ENCODE data around the gene COL13A1.

Gene COL13A1

GRCh38 chr10:69888882-69889584 is 87.3 kb downstream of the COL13A1 start:
- no peak for DNase-seq (ENCODE audit: low spot score)

- no peak for DNase-seq (ENCODE audit: low spot score)
Measured at GRCh38 chr10:69890065-69890847, 88.5 kb downstream of the COL13A1 start.

GRCh38 chr10:69891057-69891617 is 89.4 kb downstream of the COL13A1 start:
- no peak for DNase-seq (ENCODE audit: low spot score)

- DNase-seq (ENCODE audit: low spot score), result no peak
Measured at GRCh38 chr10:69892406-69892805, 90.7 kb downstream of the COL13A1 start.

- DNase-seq (ENCODE audit: low spot score), result no peak
Measured at GRCh38 chr10:69892816-69893215, 91.1 kb downstream of the COL13A1 start.

GRCh38 chr10:69893271-69893900 is 91.7 kb downstream of the COL13A1 start:
- DNase-seq (ENCODE audit: low spot score), result no peak

GRCh38 chr10:69894156-69894555 is 92.5 kb downstream of the COL13A1 start:
- DNase-seq (ENCODE audit: low spot score), result no peak

GRCh38 chr10:69895759-69896158 is 94.1 kb downstream of the COL13A1 start:
- DNase-seq (ENCODE audit: low spot score), result no peak

- no peak for DNase-seq (ENCODE audit: low spot score)
Measured at GRCh38 chr10:69896606-69897231, 95.0 kb downstream of the COL13A1 start.

- DNase-seq (ENCODE audit: low spot score), result no peak
Measured at GRCh38 chr10:69897432-69897831, 95.7 kb downstream of the COL13A1 start.

GRCh38 chr10:69897999-69898398 is 96.3 kb downstream of the COL13A1 start:
- DNase-seq (ENCODE audit: low spot score), result no peak

GRCh38 chr10:69898524-69898923 is 96.8 kb downstream of the COL13A1 start:
- DNase-seq (ENCODE audit: low spot score), result no peak

- no peak for DNase-seq (ENCODE audit: low spot score)
Measured at GRCh38 chr10:69898941-69899340, 97.2 kb downstream of the COL13A1 start.

GRCh38 chr10:69899727-69900595 is 98.3 kb downstream of the COL13A1 start:
- DNase-seq (ENCODE audit: low spot score), result no peak

- DNase-seq (ENCODE audit: low spot score), result no peak
Measured at GRCh38 chr10:69901022-69901421, 99.3 kb downstream of the COL13A1 start.

- peak; percentile 82 for DNase-seq (ENCODE audit: low spot score)
Measured at GRCh38 chr10:69901628-69902505, 100.2 kb downstream of the COL13A1 start.

- no peak for DNase-seq (ENCODE audit: low spot score)
Measured at GRCh38 chr10:69902835-69903535, 101.3 kb downstream of the COL13A1 start.

GRCh38 chr10:69904533-69904932 is 102.8 kb downstream of the COL13A1 start:
- DNase-seq (ENCODE audit: low spot score), result no peak

GRCh38 chr10:69906425-69906824 is 104.7 kb downstream of the COL13A1 start:
- no peak for DNase-seq (ENCODE audit: low spot score)

- no peak for DNase-seq (ENCODE audit: low spot score)
Measured at GRCh38 chr10:69907517-69907916, 105.8 kb downstream of the COL13A1 start.
